GM18511 (cell line): ENCODE data around the gene CD80.
"Not testable (repeated sequence)": the region's sequence is repeated elsewhere in the genome, so short reads cannot be mapped to it uniquely, and the experiment has no call there.

ENCODE experiments used
- ATAC-seq: cut with Tn5 transposase; IDR thresholded peaks from one replicate; pipeline ENCODE4 v1.9.1; 2021; ENCODE audit warnings: mild to moderate bottlenecking, moderate library complexity; ENCODE audit not compliant: unreplicated experiment

The CD80 gene

GRCh38 chr3:119585208-119585607 is 25.8 kb upstream of the CD80 start:
- no peak for ATAC-seq

- peak; percentile 46 for ATAC-seq
These were observed 22.8 kb upstream of the CD80 start for GRCh38 chr3:119582178-119582577.

- peak; percentile 77 for ATAC-seq
These were observed 20.8 kb upstream of the CD80 start for GRCh38 chr3:119580067-119580760.

- peak; percentile 68 for ATAC-seq
These were observed 20.1 kb upstream of the CD80 start, which contains the start of gene ADPRH for GRCh38 chr3:119579366-119580066. TSS of gene ADPRH (plus strand) at chr3:119579492. CDS start at chr3:119582170, 2,678 bp downstream.

- no peak for ATAC-seq
These were observed 16.1 kb upstream of the CD80 start for GRCh38 chr3:119575507-119575906.

- no peak for ATAC-seq
These were observed 12.3 kb upstream of the CD80 start for GRCh38 chr3:119571688-119572087.

GRCh38 chr3:119571230-119571629 is 11.8 kb upstream of the CD80 start:
- no peak for ATAC-seq

GRCh38 chr3:119570229-119570628 is 10.8 kb upstream of the CD80 start:
- ATAC-seq = peak; percentile 68

GRCh38 chr3:119569156-119569555 is 9.7 kb upstream of the CD80 start:
- ATAC-seq = no peak

- ATAC-seq = not testable (repeated sequence)
These were observed 3.9 kb upstream of the CD80 start for GRCh38 chr3:119563334-119563733.

GRCh38 chr3:119562307-119562961 is 3.0 kb upstream of the CD80 start:
- peak; percentile 76 for ATAC-seq

- ATAC-seq = no peak
These were observed 746 bp upstream of the CD80 start for GRCh38 chr3:119560160-119560559.

GRCh38 chr3:119558626-119559317 is 642 bp downstream of the CD80 start:
- no peak for ATAC-seq

- no peak for ATAC-seq
These were observed 1.5 kb downstream of the CD80 start for GRCh38 chr3:119557877-119558269.

- no peak for ATAC-seq
These were observed 2.1 kb downstream of the CD80 start for GRCh38 chr3:119557192-119557876.

- ATAC-seq = no peak
These were observed 3.5 kb downstream of the CD80 start for GRCh38 chr3:119555929-119556328.

GRCh38 chr3:119555309-119555735 is 4.1 kb downstream of the CD80 start:
- ATAC-seq = no peak

- ATAC-seq = no peak
These were observed 5.5 kb downstream of the CD80 start for GRCh38 chr3:119553823-119554415.

- ATAC-seq = not testable (repeated sequence)
These were observed 6.5 kb downstream of the CD80 start for GRCh38 chr3:119552928-119553327.

- no peak for ATAC-seq
These were observed 7.8 kb downstream of the CD80 start for GRCh38 chr3:119551598-119551997.
